ENCODE measurements around the gene PRR35. TPM values are rescaled to one million over a fixed set of nuclear protein-coding genes. Genes with fewer than 3 reads are reported as not detected.

The PRR35 gene
- not detected in 2 replicates for total RNA-seq

- no peak for DNase-seq (ENCODE audit: low read depth, low spot score)
These were observed at the start of gene PRR35 for GRCh38 chr16:560204-560700. PRR35 (plus strand) TSS chr16:560394; CDS start chr16:563295, 2,901 bp downstream.

- no peak for DNase-seq (ENCODE audit: low read depth, low spot score)
These were observed 47.4 kb upstream of the PRR35 start for GRCh38 chr16:512802-513201.

GRCh38 chr16:513950-514349, 46.2 kb upstream of the PRR35 start:
- no peak for DNase-seq (ENCODE audit: low read depth, low spot score)

GRCh38 chr16:515175-515938, 44.8 kb upstream of the PRR35 start:
- no peak for DNase-seq (ENCODE audit: low read depth, low spot score)

- DNase-seq (ENCODE audit: low read depth, low spot score), result no peak
These were observed 44.3 kb upstream of the PRR35 start for GRCh38 chr16:515939-516226.

- DNase-seq (ENCODE audit: low read depth, low spot score), result no peak
These were observed 43.9 kb upstream of the PRR35 start for GRCh38 chr16:516301-516700.

- no peak for DNase-seq (ENCODE audit: low read depth, low spot score)
These were observed 41.3 kb upstream of the PRR35 start for GRCh38 chr16:518858-519257.

GRCh38 chr16:519425-519824, 40.8 kb upstream of the PRR35 start:
- DNase-seq (ENCODE audit: low read depth, low spot score), result no peak

GRCh38 chr16:519841-520687, 40.1 kb upstream of the PRR35 start:
- no peak for DNase-seq (ENCODE audit: low read depth, low spot score)

- no peak for DNase-seq (ENCODE audit: low read depth, low spot score)
These were observed 39.3 kb upstream of the PRR35 start for GRCh38 chr16:520847-521246.

GRCh38 chr16:521381-522210, 38.6 kb upstream of the PRR35 start:
- no peak for DNase-seq (ENCODE audit: low read depth, low spot score)

- no peak for DNase-seq (ENCODE audit: low read depth, low spot score)
These were observed 37.7 kb upstream of the PRR35 start for GRCh38 chr16:522320-523096.

- DNase-seq (ENCODE audit: low read depth, low spot score), result no peak
These were observed 37.0 kb upstream of the PRR35 start for GRCh38 chr16:523097-523741.

GRCh38 chr16:524274-525040, 35.7 kb upstream of the PRR35 start:
- DNase-seq (ENCODE audit: low read depth, low spot score), result no peak

GRCh38 chr16:525123-525519, 35.1 kb upstream of the PRR35 start:
- no peak for DNase-seq (ENCODE audit: low read depth, low spot score)

- peak; percentile 55 for DNase-seq (ENCODE audit: low read depth, low spot score)
These were observed 34.5 kb upstream of the PRR35 start for GRCh38 chr16:525520-526180.

- DNase-seq (ENCODE audit: low read depth, low spot score), result no peak
These were observed 33.8 kb upstream of the PRR35 start for GRCh38 chr16:526181-527014.

All from pulmonary artery endothelial cell (primary cell).